ENCODE results near the gene LARP4B.

The LARP4B gene

GRCh38 chr10:782751-783648 is 148.5 kb downstream of the LARP4B start:
- Histone ChIP-seq H3K27me3 (peaks cover 61% of the 10 kb centered on the region), H3K27ac (no peak overlapping the region), H3K4me3 (ENCODE audit: low read depth in 1 of 2, low read length in 1 of 2) (no peak overlapping the region), H3K36me3 (no peaks in the 10 kb centered on the region), H3K4me1 (ENCODE audit: control insufficient read depth in 1 of 2, insufficient read depth in 1 of 2, low read depth in 1 of 2, low read length in 1 of 2) (no peaks in the 10 kb centered on the region), H3K9me3 (no peaks in the 10 kb centered on the region)
- no peak for TF ChIP-seq CTCF (IDR thresholded peaks at IDR 0.05)

- no peaks in the 10 kb centered on the region for H3K4me1 ChIP-seq (ENCODE audit: control insufficient read depth in 1 of 2, insufficient read depth in 1 of 2, low read depth in 1 of 2, low read length in 1 of 2)
- H3K27me3 ChIP-seq, result peaks cover 39% of the 10 kb centered on the region
- no peak for TF ChIP-seq CTCF (IDR thresholded peaks at IDR 0.05)
Observed at GRCh38 chr10:780536-781524, 150.7 kb downstream of the LARP4B start.

GRCh38 chr10:778626-779330 is 152.7 kb downstream of the LARP4B start:
- no peak for TF ChIP-seq CTCF (IDR thresholded peaks at IDR 0.05)
- no peak overlapping the region for H3K4me3 ChIP-seq (ENCODE audit: low read depth in 1 of 2, low read length in 1 of 2)
- no peak overlapping the region for H3K27ac ChIP-seq

More at GRCh38 chr10:780536-781524, 150.7 kb downstream of the LARP4B start:
- Histone ChIP-seq H3K4me3 (ENCODE audit: low read depth in 1 of 2, low read length in 1 of 2) (no peak overlapping the region), H3K9me3 (no peaks in the 10 kb centered on the region), H3K27ac (no peak overlapping the region), H3K36me3 (no peaks in the 10 kb centered on the region)

GRCh38 chr10:777913-778479 is 153.5 kb downstream of the LARP4B start:
- no peak for TF ChIP-seq CTCF (IDR thresholded peaks at IDR 0.05)
- H3K4me3 ChIP-seq (ENCODE audit: low read depth in 1 of 2, low read length in 1 of 2), result no peak overlapping the region
- no peaks in the 10 kb centered on the region for H3K9me3 ChIP-seq
- H3K27ac ChIP-seq, result no peak overlapping the region
- H3K27me3 ChIP-seq, result peaks cover 15% of the 10 kb centered on the region
- no peaks in the 10 kb centered on the region for H3K4me1 ChIP-seq (ENCODE audit: control insufficient read depth in 1 of 2, insufficient read depth in 1 of 2, low read depth in 1 of 2, low read length in 1 of 2)
- no peaks in the 10 kb centered on the region for H3K36me3 ChIP-seq

More at GRCh38 chr10:778626-779330, 152.7 kb downstream of the LARP4B start:
- Histone ChIP-seq H3K27me3 (peaks cover 22% of the 10 kb centered on the region), H3K4me1 (ENCODE audit: control insufficient read depth in 1 of 2, insufficient read depth in 1 of 2, low read depth in 1 of 2, low read length in 1 of 2) (no peaks in the 10 kb centered on the region), H3K36me3 (no peaks in the 10 kb centered on the region), H3K9me3 (no peaks in the 10 kb centered on the region)

- no peak for TF ChIP-seq CTCF (IDR thresholded peaks at IDR 0.05)
- Histone ChIP-seq H3K4me1 (ENCODE audit: control insufficient read depth in 1 of 2, insufficient read depth in 1 of 2, low read depth in 1 of 2, low read length in 1 of 2) (no peaks in the 10 kb centered on the region), H3K27ac (no peak overlapping the region), H3K9me3 (no peaks in the 10 kb centered on the region), H3K36me3 (no peaks in the 10 kb centered on the region), H3K4me3 (ENCODE audit: low read depth in 1 of 2, low read length in 1 of 2) (no peak overlapping the region), H3K27me3 (peaks cover 3% of the 10 kb centered on the region)
Observed at GRCh38 chr10:776772-777171, 154.7 kb downstream of the LARP4B start.
